AG04450 (cell line): ENCODE measurements around the gene DHX35. TPM values are rescaled to one million over a fixed set of nuclear protein-coding genes. Genes with fewer than 3 reads are reported as not detected.

Source experiments
- CTCF ChIA-PET: fragments of 300-600, 350-600 bp; formaldehyde crosslinking; extraction: SDS; loops from one replicate; lab custom pipeline; 2022; ENCODE audit warnings: antibody characterized with exemption, inconsistent platforms; lab: Charles Lee
- POLR2A ChIA-PET: fragments of 350-600 bp; formaldehyde crosslinking; extraction: SDS; loops from one replicate; lab custom pipeline; 2021; ENCODE audit warnings: antibody characterized with exemption, inconsistent platforms; lab: Yijun Ruan, JAX
- DNase-seq: peaks from one replicate; pipeline ENCODE4 v3.0.0-alpha.2; 2011; ENCODE audit warnings: low read depth, low spot score
- H3K27ac ChIP-seq: one replicate; pipeline ENCODE4 v1.5.1; 2012; ENCODE audit warnings: low read depth, low read length, control low read depth
- H3K27me3 ChIP-seq: one replicate; pipeline ENCODE4 v1.6.0; 2012; ENCODE audit warnings: low read length; ENCODE audit not compliant: control insufficient read depth, insufficient read depth
- H3K4me3 ChIP-seq: 2 replicates; pipeline ENCODE4 v1.5.1; 2011; ENCODE audit warnings: mild to moderate bottlenecking, low read depth, low read length, control low read depth
- H3K9me3 ChIP-seq: 2 replicates; pipeline ENCODE4 v1.5.1; 2012; ENCODE audit warnings: low read length; ENCODE audit not compliant: control insufficient read depth, insufficient read depth
- polyA plus RNA-seq: library from polyadenylated mRNA; depleted of rRNA; stranded (reverse); fragments of >200 nt; gene quantifications from 2 replicates; pipeline ENCODE4 v1.2.3, GENCODE V29; 2011
- TF ChIP-seq, protein P1 (sequence below): IDR thresholded peaks from 2 replicates; pipeline ENCODE4 v1.5.1; 2011; ENCODE audit warnings: low read depth, low read length, control low read depth, inconsistent platforms

DHX35 gene
- polyA plus RNA-seq, 1 experiment: 14.4 TPM

DNA sequence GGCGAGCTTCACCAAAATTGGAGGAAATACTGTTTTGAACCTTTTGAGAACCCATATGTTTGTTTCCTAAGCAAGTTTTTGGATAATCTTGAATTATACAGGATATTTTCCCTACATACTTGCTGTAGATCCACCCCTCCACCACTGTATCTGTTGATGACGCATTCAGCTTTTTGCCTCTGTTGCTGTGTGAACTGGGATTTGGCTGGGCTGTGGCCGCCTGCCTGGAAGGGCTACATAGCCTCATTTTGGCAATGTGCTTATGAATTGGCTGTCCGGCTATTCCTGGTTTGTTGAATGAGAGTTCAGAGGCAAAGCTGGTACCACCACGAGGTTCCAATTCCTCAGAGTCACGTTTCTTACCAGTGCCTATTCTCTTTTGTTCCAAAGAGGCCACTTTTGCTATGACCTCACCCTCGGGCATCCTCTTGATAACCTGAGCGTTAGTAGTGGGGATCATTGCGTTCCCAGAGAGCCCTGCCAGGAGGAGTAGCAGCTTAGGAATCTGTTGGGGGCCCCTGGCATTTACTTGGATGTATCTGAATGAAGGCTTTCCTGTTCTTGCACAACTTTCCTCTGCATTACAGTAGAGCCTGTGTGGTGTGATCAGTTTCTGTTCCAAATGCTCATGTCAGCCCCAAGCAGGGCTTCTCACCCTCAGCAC is 29.6 kb upstream of the DHX35 start:
- H3K4me3 ChIP-seq: no peak overlapping the region
- ChIA-PET CTCF (interaction anchor here (0.8 to 1.8 kb wide), 4 partner anchors 10 to 118 kb away, joined by 3 to 7 read pairs (median 4); no protein-coding TSS in a partner anchor), POLR2A (interaction anchor here (1.0 kb wide), 1 partner anchor 30 kb away, joined by 3 read pairs; the partner anchor contains the start of gene DHX35)
- H3K27me3 ChIP-seq: no peaks in the 10 kb centered on the region
- H3K9me3 ChIP-seq: no peaks in the 10 kb centered on the region
- TF ChIP-seq, protein P1, sequence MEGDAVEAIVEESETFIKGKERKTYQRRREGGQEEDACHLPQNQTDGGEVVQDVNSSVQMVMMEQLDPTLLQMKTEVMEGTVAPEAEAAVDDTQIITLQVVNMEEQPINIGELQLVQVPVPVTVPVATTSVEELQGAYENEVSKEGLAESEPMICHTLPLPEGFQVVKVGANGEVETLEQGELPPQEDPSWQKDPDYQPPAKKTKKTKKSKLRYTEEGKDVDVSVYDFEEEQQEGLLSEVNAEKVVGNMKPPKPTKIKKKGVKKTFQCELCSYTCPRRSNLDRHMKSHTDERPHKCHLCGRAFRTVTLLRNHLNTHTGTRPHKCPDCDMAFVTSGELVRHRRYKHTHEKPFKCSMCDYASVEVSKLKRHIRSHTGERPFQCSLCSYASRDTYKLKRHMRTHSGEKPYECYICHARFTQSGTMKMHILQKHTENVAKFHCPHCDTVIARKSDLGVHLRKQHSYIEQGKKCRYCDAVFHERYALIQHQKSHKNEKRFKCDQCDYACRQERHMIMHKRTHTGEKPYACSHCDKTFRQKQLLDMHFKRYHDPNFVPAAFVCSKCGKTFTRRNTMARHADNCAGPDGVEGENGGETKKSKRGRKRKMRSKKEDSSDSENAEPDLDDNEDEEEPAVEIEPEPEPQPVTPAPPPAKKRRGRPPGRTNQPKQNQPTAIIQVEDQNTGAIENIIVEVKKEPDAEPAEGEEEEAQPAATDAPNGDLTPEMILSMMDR: no peak
- peak; percentile 7 for DNase-seq
- peak overlapping the region; percentile 43 for H3K27ac ChIP-seq

- H3K4me3 ChIP-seq: no peak overlapping the region
- TF ChIP-seq, protein P1: no peak
- DNase-seq: no peak
- no peak overlapping the region for H3K27ac ChIP-seq
- POLR2A ChIA-PET: no interaction called here
- CTCF ChIA-PET: interaction anchor here (0.9 to 1.6 kb wide), 4 partner anchors 8 to 114 kb away, joined by 4 to 5 read pairs (median 4); partner anchors contain the start of gene FAM83D
- no peaks in the 10 kb centered on the region for H3K27me3 ChIP-seq
- H3K9me3 ChIP-seq: no peaks in the 10 kb centered on the region
Measured at GRCh38 chr20:38934530-38934929, 27.6 kb upstream of the DHX35 start.

- POLR2A ChIA-PET: no interaction called here
Measured at GRCh38 chr20:38935285-38935684, 26.9 kb upstream of the DHX35 start.

GRCh38 chr20:38935967-38936407 is 26.2 kb upstream of the DHX35 start:
- ChIA-PET POLR2A (no interaction called here), CTCF (interaction anchor here (0.8 to 1.8 kb wide), 2 partner anchors 10 to 111 kb away, joined by 3 to 7 read pairs; partner anchors contain the start of gene FAM83D)
- H3K27ac ChIP-seq: no peak overlapping the region
- no peak overlapping the region for H3K4me3 ChIP-seq
- DNase-seq: no peak
- H3K9me3 ChIP-seq: no peaks in the 10 kb centered on the region
- TF ChIP-seq, protein P1: no peak
- H3K27me3 ChIP-seq: no peaks in the 10 kb centered on the region

More at GRCh38 chr20:38935285-38935684, 26.9 kb upstream of the DHX35 start:
- TF ChIP-seq, protein P1: peak; percentile 14; the same call in 1 of the 2 replicates
- CTCF ChIA-PET: no interaction called here
- Histone ChIP-seq H3K4me3 (no peak overlapping the region), H3K27me3 (no peaks in the 10 kb centered on the region), H3K9me3 (no peaks in the 10 kb centered on the region), H3K27ac (no peak overlapping the region)
- DNase-seq: no peak

GRCh38 chr20:38937000-38937399 is 25.1 kb upstream of the DHX35 start:
- TF ChIP-seq, protein P1: no peak
- H3K4me3 ChIP-seq: no peak overlapping the region
- ChIA-PET POLR2A (no interaction called here), CTCF (interaction anchor here (1.8 kb wide), 1 partner anchor 11 kb away, joined by 7 read pairs; the partner anchor contains the start of gene FAM83D)
- H3K27ac ChIP-seq: no peak overlapping the region
- no peak for DNase-seq
- H3K27me3 ChIP-seq: no peaks in the 10 kb centered on the region
- no peaks in the 10 kb centered on the region for H3K9me3 ChIP-seq
